ENCODE measurements around the gene SFMBT2.
A peak's percentile ranks its signal among the peaks of the same experiment; 100 is the strongest.

Gene SFMBT2

GRCh38 chr10:7362471-7362870 is 48.4 kb downstream of the SFMBT2 start:
- DNase-seq = no peak

- no peak for DNase-seq
Observed at GRCh38 chr10:7361316-7361715, 49.5 kb downstream of the SFMBT2 start.

- no peak for DNase-seq
Observed at GRCh38 chr10:7359954-7360353, 50.9 kb downstream of the SFMBT2 start.

- no peak for DNase-seq
Observed at GRCh38 chr10:7359356-7359755, 51.5 kb downstream of the SFMBT2 start.

- no peak for DNase-seq
Observed at GRCh38 chr10:7357193-7357592, 53.6 kb downstream of the SFMBT2 start.

GRCh38 chr10:7354330-7355047 is 56.3 kb downstream of the SFMBT2 start:
- no peak for DNase-seq

GRCh38 chr10:7351894-7352293 is 58.9 kb downstream of the SFMBT2 start:
- DNase-seq = no peak

- no peak for DNase-seq
Observed at GRCh38 chr10:7350541-7351195, 60.2 kb downstream of the SFMBT2 start.

GRCh38 chr10:7345717-7346116 is 65.1 kb downstream of the SFMBT2 start:
- no peak for DNase-seq

GRCh38 chr10:7343040-7343439 is 67.8 kb downstream of the SFMBT2 start:
- DNase-seq = no peak

GRCh38 chr10:7340179-7340874 is 70.5 kb downstream of the SFMBT2 start:
- DNase-seq = no peak

GRCh38 chr10:7339510-7339909 is 71.3 kb downstream of the SFMBT2 start:
- no peak for DNase-seq

- no peak for DNase-seq
Observed at GRCh38 chr10:7338469-7338868, 72.4 kb downstream of the SFMBT2 start.

- no peak for DNase-seq
Observed at GRCh38 chr10:7337431-7338171, 73.2 kb downstream of the SFMBT2 start.

- DNase-seq = no peak
Observed at GRCh38 chr10:7335977-7336376, 74.9 kb downstream of the SFMBT2 start.

GRCh38 chr10:7334642-7334964 is 76.2 kb downstream of the SFMBT2 start:
- no peak for DNase-seq

- DNase-seq = no peak
Observed at GRCh38 chr10:7333961-7334641, 76.7 kb downstream of the SFMBT2 start.

- no peak for DNase-seq
Observed at GRCh38 chr10:7329219-7329618, 81.6 kb downstream of the SFMBT2 start.

- peak in 1 of 2 experiments; percentile 0 for DNase-seq
Observed at GRCh38 chr10:7327885-7328284, 82.9 kb downstream of the SFMBT2 start.

- DNase-seq = no peak
Observed at GRCh38 chr10:7322623-7323022, 88.2 kb downstream of the SFMBT2 start.

- DNase-seq = no peak
Observed at GRCh38 chr10:7320072-7320471, 90.8 kb downstream of the SFMBT2 start.

GRCh38 chr10:7319632-7320031 is 91.2 kb downstream of the SFMBT2 start:
- no peak for DNase-seq

GRCh38 chr10:7318836-7319235 is 92.0 kb downstream of the SFMBT2 start:
- no peak for DNase-seq

All from NCI-H526 (cell line).